Natural killer cell (primary cell): ENCODE results near the gene KCTD20. TPM values are rescaled to one million over a fixed set of nuclear protein-coding genes. Genes with fewer than 3 reads are reported as not detected.
A peak's percentile ranks its signal among the peaks of the same experiment; 100 is the strongest.

ENCODE experiments used
- ATAC-seq, 3 donors: fragments of 150-1000 bp in 2 of 3; fragments of 200-7000 bp in 1 of 3; cut with Tn5 transposase; 1 replicate in 1 of 3; 2 replicates in 2 of 3; pipeline ENCODE4 v1.10.0; 2021; ENCODE audit warnings: mild to moderate bottlenecking in 2 of 3, moderate library complexity in 2 of 3
- DNase-seq, 2 donors: peaks; one replicate each; pipeline versions ENCODE4 v3.0.0 to v3.0.0-alpha.2; 2013 to 2021; ENCODE audit warnings: mixed read lengths in 1 of 2
- H3K27ac ChIP-seq: one replicate; pipeline ENCODE4 v1.5.1; 2013; ENCODE audit warnings: mild to moderate bottlenecking, low read length
- H3K27me3 ChIP-seq: one replicate; pipeline ENCODE4 v1.6.1; 2013; ENCODE audit warnings: low read length; ENCODE audit not compliant: control insufficient read depth, insufficient read depth
- H3K36me3 ChIP-seq: one replicate; pipeline ENCODE4 v1.6.1; 2013; ENCODE audit warnings: low read length; ENCODE audit not compliant: control insufficient read depth, insufficient read depth
- H3K4me1 ChIP-seq: one replicate; pipeline ENCODE4 v1.6.1; 2013; ENCODE audit warnings: low read length; ENCODE audit not compliant: control insufficient read depth, insufficient read depth
- H3K4me3 ChIP-seq: one replicate; pipeline ENCODE4 v1.5.1; 2013; ENCODE audit warnings: low read length
- H3K9me3 ChIP-seq: one replicate; pipeline ENCODE4 v1.6.1; 2013; ENCODE audit warnings: low read length; ENCODE audit not compliant: control insufficient read depth, insufficient read depth
- H3K27ac Mint-ChIP-seq, 2 donors: one replicate each; pipeline ENCODE4 v1.8.0; 2022; ENCODE audit warnings: mild to moderate bottlenecking in 2 of 2, mixed read lengths in 2 of 2, moderate library complexity in 1 of 2
- H3K27me3 Mint-ChIP-seq, 2 donors: one replicate each; pipeline ENCODE4 v1.8.0; 2022; ENCODE audit warnings: low read depth in 2 of 2, mixed read lengths in 2 of 2
- H3K36me3 Mint-ChIP-seq: one replicate; pipeline ENCODE4 v1.8.0; 2022; ENCODE audit warnings: mixed read lengths
- H3K4me1 Mint-ChIP-seq, 2 donors: one replicate each; pipeline ENCODE4 v1.8.0; 2022; ENCODE audit warnings: mixed read lengths in 2 of 2
- H3K4me3 Mint-ChIP-seq: one replicate; pipeline ENCODE4 v1.8.0; 2022; ENCODE audit warnings: mild to moderate bottlenecking, moderate library complexity, mixed read lengths
- H3K9me3 Mint-ChIP-seq, 2 donors: one replicate each; pipeline ENCODE4 v1.8.0; 2022; ENCODE audit warnings: mixed read lengths in 2 of 2
- CTCF ChIP-seq: fragments of 200-600 bp; IDR thresholded peaks from one replicate; pipeline ENCODE4 v1.8.0; 2022; ENCODE audit warnings: antibody characterized with exemption
- WGBS: methylation state at CpG from one replicate; pipeline ENCODE4 v1.1.7; 2013; ENCODE audit warnings: missing lambda C conversion rate; ENCODE audit not compliant: insufficient coverage; 5-methylcytosine and 5-hydroxymethylcytosine counted together
- intact Hi-C: fragments of 100-400 bp; cut with micrococcal nuclease; formaldehyde crosslinking; loops from one replicate; pipeline ENCODE4 v1.14.2; 2022
- total RNA-seq, 4 donors: library from RNA; stranded (reverse); fragments of 120-200 nt in 1 of 4; gene quantifications; one replicate each; pipeline versions ENCODE4 v1.2.3 to v1.2.4, GENCODE V29; 2013 to 2022

Gene KCTD20
- total RNA-seq, 3 donors from 2014 or later (not counting 1 experiment from before 2014, with no cell fraction given): 37.7 to 43.5 (median 43.2) TPM

- Histone ChIP-seq H3K36me3 (peaks cover 82% of the 10 kb centered on the region), H3K4me1 (no peaks in the 10 kb centered on the region), H3K4me3 (no peak overlapping the region), H3K27me3 (no peaks in the 10 kb centered on the region), H3K27ac (no peak overlapping the region), H3K9me3 (no peaks in the 10 kb centered on the region)
- intact Hi-C loops: no loop called here
- Mint-ChIP-seq H3K4me3 (no peak overlapping the region), H3K4me1 (peaks cover 26 to 38% of the 10 kb centered on the region in 2 donors), H3K36me3 (peaks cover 45% of the 10 kb centered on the region), H3K9me3 (no peaks in the 10 kb centered on the region), H3K27ac (peak overlapping the region in 1 of 2 donors; percentile 57), H3K27me3 (no peaks in the 10 kb centered on the region)
- no peak for DNase-seq
- no peak for TF ChIP-seq CTCF
- no peak for ATAC-seq
- WGBS: 96% methylated on average over 4 of the region's 6 CpGs
Observed at GRCh38 chr6:36501686-36502085, 58.9 kb downstream of the KCTD20 start.

GRCh38 chr6:36504181-36504580 lies 61.4 kb downstream of the KCTD20 start:
- Mint-ChIP-seq H3K27ac (peak overlapping the region; percentile 53 to 57), H3K4me3 (no peak overlapping the region), H3K36me3 (peaks cover 31% of the 10 kb centered on the region), H3K9me3 (no peaks in the 10 kb centered on the region), H3K4me1 (peaks cover 28 to 36% of the 10 kb centered on the region in 2 donors), H3K27me3 (no peaks in the 10 kb centered on the region)
- peaks cover 75% of the 10 kb centered on the region for H3K36me3 ChIP-seq
- no peak for TF ChIP-seq CTCF
- no peaks in the 10 kb centered on the region for H3K4me1 ChIP-seq
- WGBS: 100% methylated on average over 1 of the region's 3 CpGs
- no peak for DNase-seq
- ATAC-seq: no peak
- H3K4me3 ChIP-seq: no peak overlapping the region
- intact Hi-C loops: no loop called here
- H3K9me3 ChIP-seq: no peaks in the 10 kb centered on the region
- H3K27ac ChIP-seq: no peak overlapping the region
- H3K27me3 ChIP-seq: no peaks in the 10 kb centered on the region

- H3K27ac ChIP-seq: no peak overlapping the region
- Mint-ChIP-seq H3K9me3 (no peaks in the 10 kb centered on the region), H3K4me3 (no peak overlapping the region), H3K36me3 (peaks cover 26% of the 10 kb centered on the region), H3K27ac (peak overlapping the region; percentile 57 to 63), H3K4me1 (peaks cover 25 to 32% of the 10 kb centered on the region in 2 donors), H3K27me3 (no peaks in the 10 kb centered on the region)
- no peak for TF ChIP-seq CTCF
- peaks cover 74% of the 10 kb centered on the region for H3K36me3 ChIP-seq
- intact Hi-C loops: no loop called here
- H3K9me3 ChIP-seq: no peaks in the 10 kb centered on the region
- H3K27me3 ChIP-seq: no peaks in the 10 kb centered on the region
- no peak for DNase-seq
- H3K4me3 ChIP-seq: no peak overlapping the region
- 94% methylated on average over 2 of the region's 2 CpGs for WGBS
- ATAC-seq: no peak
- H3K4me1 ChIP-seq: no peaks in the 10 kb centered on the region
Observed at GRCh38 chr6:36504982-36505381, 62.2 kb downstream of the KCTD20 start.
